CD14-positive monocyte (primary cell): ENCODE data around the gene PRR33. TPM values are rescaled to one million over a fixed set of nuclear protein-coding genes. Genes with fewer than 3 reads are reported as not detected.

Experiments
- DNase-seq, 3 donors: peaks; one replicate each; pipeline ENCODE4 v3.0.0-alpha.2; 2011 to 2022
- H2AFZ ChIP-seq: 2 replicates; pipeline ENCODE4 v1.6.0; 2012; ENCODE audit warnings: mild to moderate bottlenecking, low read depth, low read length, inconsistent platforms; ENCODE audit not compliant: insufficient read depth, poor library complexity, severe bottlenecking
- H3K27ac ChIP-seq, 2 donors: 1 replicate in 1 of 2; 2 replicates in 1 of 2; pipeline ENCODE4 v1.5.1; 2012 to 2013; ENCODE audit warnings: low read length in 2 of 2, control low read depth in 1 of 2, inconsistent platforms in 1 of 2, low read depth in 1 of 2, mild to moderate bottlenecking in 1 of 2
- H3K27me3 ChIP-seq, 2 donors: one replicate each; pipeline versions ENCODE4 v1.6.0 to v1.6.1; 2011 to 2013; ENCODE audit warnings: low read length in 2 of 2; ENCODE audit not compliant: control insufficient read depth in 2 of 2, insufficient read depth in 2 of 2
- H3K36me3 ChIP-seq, 2 donors: replicated peaks in 1 of 2; 1 replicate in 1 of 2; 2 replicates in 1 of 2; pipeline versions ENCODE4 v1.5.1 to v1.6.1; 2012 to 2013; ENCODE audit warnings: low read length in 2 of 2, control low read depth in 1 of 2, inconsistent platforms in 1 of 2, mild to moderate bottlenecking in 1 of 2; ENCODE audit not compliant: insufficient read depth in 2 of 2, control insufficient read depth in 1 of 2
- H3K4me1 ChIP-seq, 2 donors: 1 replicate in 1 of 2; 2 replicates in 1 of 2; pipeline versions ENCODE4 v1.5.1 to v1.6.1; 2012 to 2013; ENCODE audit warnings: low read length in 2 of 2, control low read depth in 1 of 2, inconsistent platforms in 1 of 2, mild to moderate bottlenecking in 1 of 2, moderate library complexity in 1 of 2; ENCODE audit not compliant: insufficient read depth in 2 of 2, control insufficient read depth in 1 of 2
- H3K4me2 ChIP-seq: replicated peaks from 2 replicates; pipeline ENCODE3; 2012; ENCODE audit warnings: low read length, moderate library complexity, mild to moderate bottlenecking; ENCODE audit not compliant: poor library complexity, severe bottlenecking; ENCODE audit errors: extremely low read depth
- H3K4me3 ChIP-seq, 3 experiments: fragments of 200-600 bp in 1 of 3; sonication (generic) in 1 of 3; replicated peaks in 1 of 3; 1 replicate in 2 of 3; 2 replicates in 1 of 3; pipeline ENCODE4 v1.5.1; 2011 to 2013; ENCODE audit warnings: low read length in 3 of 3, mild to moderate bottlenecking in 3 of 3, control low read depth in 2 of 3, low read depth in 2 of 3, inconsistent platforms in 1 of 3, moderate library complexity in 1 of 3
- H3K79me2 ChIP-seq: 2 replicates; pipeline ENCODE4 v1.6.0; 2012; ENCODE audit warnings: mild to moderate bottlenecking, control low read depth, inconsistent platforms, low read length, moderate library complexity; ENCODE audit not compliant: insufficient read depth
- H3K9ac ChIP-seq: 2 replicates; pipeline ENCODE4 v1.6.0; 2017; ENCODE audit warnings: low read length, mild to moderate bottlenecking; ENCODE audit not compliant: insufficient read depth, poor library complexity, severe bottlenecking
- H3K9me3 ChIP-seq, 2 donors: replicated peaks in 1 of 2; 1 replicate in 1 of 2; 2 replicates in 1 of 2; pipeline versions ENCODE4 v1.5.1 to v1.6.1; 2012 to 2013; ENCODE audit warnings: low read length in 2 of 2, control low read depth in 1 of 2; ENCODE audit not compliant: control insufficient read depth in 1 of 2, insufficient read depth in 1 of 2
- H4K20me1 ChIP-seq: 2 replicates; pipeline ENCODE4 v1.6.0; 2012; ENCODE audit warnings: mild to moderate bottlenecking, low read length, control low read depth, moderate library complexity; ENCODE audit not compliant: insufficient read depth
- H3K27ac Mint-ChIP-seq, 7 donors: one replicate each; pipeline ENCODE4 v1.8.0; 2020; ENCODE audit warnings: mild to moderate bottlenecking in 7 of 7, mixed read lengths in 7 of 7, moderate library complexity in 6 of 7, inconsistent platforms in 2 of 7
- H3K27me3 Mint-ChIP-seq, 3 donors: one replicate each; pipeline ENCODE4 v1.8.0; 2021 to 2022; ENCODE audit warnings: low read depth in 3 of 3, mild to moderate bottlenecking in 3 of 3, mixed read lengths in 3 of 3, moderate library complexity in 3 of 3, inconsistent platforms in 1 of 3
- H3K36me3 Mint-ChIP-seq, 2 donors: one replicate each; pipeline ENCODE4 v1.8.0; 2020; ENCODE audit warnings: mixed read lengths in 2 of 2, inconsistent platforms in 1 of 2, mild to moderate bottlenecking in 1 of 2
- H3K4me1 Mint-ChIP-seq: one replicate; pipeline ENCODE4 v1.8.0; 2020; ENCODE audit warnings: mild to moderate bottlenecking, mixed read lengths
- H3K4me3 Mint-ChIP-seq, 2 donors: one replicate each; pipeline ENCODE4 v1.8.0; 2020; ENCODE audit warnings: mild to moderate bottlenecking in 2 of 2, mixed read lengths in 2 of 2, moderate library complexity in 1 of 2
- H3K9me3 Mint-ChIP-seq, 7 donors: one replicate each; pipeline ENCODE4 v1.8.0; 2020 to 2022; ENCODE audit warnings: mixed read lengths in 7 of 7, mild to moderate bottlenecking in 6 of 7, moderate library complexity in 6 of 7, inconsistent platforms in 2 of 7
- CTCF ChIP-seq: fragments of 200-600 bp; IDR thresholded peaks from one replicate; pipeline ENCODE4 v1.8.0; 2022; ENCODE audit warnings: antibody characterized with exemption, mild to moderate bottlenecking
- WGBS: methylation state at CpG from one replicate; pipeline ENCODE4 v1.1.5; 2013; ENCODE audit warnings: missing lambda C conversion rate; ENCODE audit not compliant: insufficient coverage; 5-methylcytosine and 5-hydroxymethylcytosine counted together
- intact Hi-C, 2 donors: fragments of 100-400 bp; cut with micrococcal nuclease; formaldehyde crosslinking; loops; one replicate each; pipeline versions ENCODE4 v1.15.0 to v1.15.1; 2023
- polyA plus RNA-seq, 3 donors: library from polyadenylated mRNA; depleted of rRNA in 1 of 3; unstranded in 2 of 3; stranded (reverse) in 1 of 3; fragments of 300-500 nt in 2 of 3; fragments of >200 nt in 1 of 3; fragmentation: Illumina TruSeq in 2 of 3; gene quantifications; 1 replicate in 2 of 3; 2 replicates in 1 of 3; pipeline ENCODE4 v1.2.3, GENCODE V29; 2012 to 2021

PRR33 gene
- polyA plus RNA-seq, 3 donors, result not detected

GRCh38 chr11:1884303-1884700 is 7.4 kb downstream of the PRR33 start:
- peaks cover 82 to 83% of the 10 kb centered on the region in 2 donors for H3K36me3 ChIP-seq

More at GRCh38 chr11:1884303-1884700, 7.4 kb downstream of the PRR33 start:
- H3K9ac ChIP-seq, result no peak overlapping the region
- H3K4me2 ChIP-seq, result no peak overlapping the region
- H4K20me1 ChIP-seq, result peaks cover 100% of the 10 kb centered on the region
- H3K4me1 Mint-ChIP-seq, result peaks cover 23% of the 10 kb centered on the region
- peaks cover 15 to 24% of the 10 kb centered on the region in 2 donors for H3K36me3 Mint-ChIP-seq
- H3K9me3 Mint-ChIP-seq, result peaks cover 2 to 23% (median 7%) of the 10 kb centered on the region in 7 donors
- H3K9me3 ChIP-seq, result no peaks in the 10 kb centered on the region
- H3K4me3 Mint-ChIP-seq, result no peak overlapping the region
- H3K27me3 Mint-ChIP-seq, result peaks cover 14 to 28% (median 19%) of the 10 kb centered on the region in 3 donors
- no peak overlapping the region for H3K27ac ChIP-seq
- peaks cover 7% of the 10 kb centered on the region for H3K79me2 ChIP-seq
- DNase-seq, result no peak
- H3K27ac Mint-ChIP-seq, result no peak overlapping the region
- peaks cover 0 to 20% of the 10 kb centered on the region in 2 donors for H3K27me3 ChIP-seq
- 100% methylated on average over 3 of the region's 5 CpGs for WGBS
- intact Hi-C loops, result loop anchor here (5.0 to 10.0 kb wide), 4 partner anchors 33 to 270 kb away; partner anchors contain the start of genes KRTAP5-6 (in 1 of the 2), TNNI2 (in 1 of the 2) and TNNT3 (in 1 of the 2)
- no peak for TF ChIP-seq CTCF
- no peak overlapping the region for H3K4me3 ChIP-seq
- peaks cover 50 to 53% of the 10 kb centered on the region in 2 donors for H3K4me1 ChIP-seq
- no peak overlapping the region for H2AFZ ChIP-seq
